Stimulated activated naive CD8-positive, alpha-beta T cell treated with anti-CD3 and anti-CD28 coated beads, Interleukin-15, Interleukin-2, amounts not matched to agents 100 ng/mL and 50 ng/mL, for 24 hours (primary cell): ENCODE results near the gene TNFSF4.

Experiments used
- H3K27ac Mint-ChIP-seq: one replicate; pipeline ENCODE4 v1.8.0; 2021; ENCODE audit warnings: mild to moderate bottlenecking, mixed read lengths
- H3K27me3 Mint-ChIP-seq: one replicate; pipeline ENCODE4 v1.8.0; 2021; ENCODE audit warnings: mixed read lengths
- H3K36me3 Mint-ChIP-seq: one replicate; pipeline ENCODE4 v1.8.0; 2021; ENCODE audit warnings: low read depth, mixed read lengths
- H3K4me1 Mint-ChIP-seq: one replicate; pipeline ENCODE4 v1.8.0; 2021; ENCODE audit warnings: low read depth, mixed read lengths
- H3K4me3 Mint-ChIP-seq: one replicate; pipeline ENCODE4 v1.8.0; 2021; ENCODE audit warnings: mild to moderate bottlenecking, mixed read lengths
- H3K9me3 Mint-ChIP-seq: one replicate; pipeline ENCODE4 v1.8.0; 2021; ENCODE audit warnings: mixed read lengths

The TNFSF4 gene

DNA sequence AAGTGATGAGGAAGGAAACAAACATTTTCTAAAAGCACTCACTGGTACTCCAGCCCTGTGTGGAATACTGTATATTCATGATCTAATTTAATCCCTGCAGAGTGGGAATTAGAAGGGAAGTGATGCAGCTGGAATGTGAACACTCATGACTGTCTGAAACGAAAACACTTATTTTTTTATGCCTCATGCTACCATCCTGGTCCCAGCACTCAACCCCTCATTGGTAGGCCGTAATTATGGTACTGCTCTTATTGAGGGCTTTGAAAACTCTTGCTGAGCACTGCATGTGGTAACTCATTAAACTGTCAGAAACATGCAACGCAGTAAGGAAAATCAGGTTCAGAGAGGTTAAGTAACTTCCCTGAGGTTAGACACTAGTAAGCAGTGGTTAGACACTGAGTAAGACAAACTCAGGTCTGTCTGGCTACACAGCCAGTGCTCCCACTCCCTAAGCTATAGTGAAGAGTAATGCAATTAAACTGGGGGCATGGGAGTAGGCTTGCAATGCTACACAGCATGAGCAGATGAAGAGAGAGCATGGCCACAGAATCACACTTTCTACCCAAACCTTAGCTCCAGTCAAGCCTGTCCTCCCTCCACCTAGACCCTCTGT lies 17.3 kb upstream of the TNFSF4 start:
- peaks cover 5% of the 10 kb centered on the region for H3K9me3 Mint-ChIP-seq
- H3K27ac Mint-ChIP-seq: peak overlapping the region; percentile 4
- peaks cover 45% of the 10 kb centered on the region for H3K4me1 Mint-ChIP-seq
- no peaks in the 10 kb centered on the region for H3K27me3 Mint-ChIP-seq
- peaks cover 5% of the 10 kb centered on the region for H3K36me3 Mint-ChIP-seq
- H3K4me3 Mint-ChIP-seq: no peak overlapping the region

DNA sequence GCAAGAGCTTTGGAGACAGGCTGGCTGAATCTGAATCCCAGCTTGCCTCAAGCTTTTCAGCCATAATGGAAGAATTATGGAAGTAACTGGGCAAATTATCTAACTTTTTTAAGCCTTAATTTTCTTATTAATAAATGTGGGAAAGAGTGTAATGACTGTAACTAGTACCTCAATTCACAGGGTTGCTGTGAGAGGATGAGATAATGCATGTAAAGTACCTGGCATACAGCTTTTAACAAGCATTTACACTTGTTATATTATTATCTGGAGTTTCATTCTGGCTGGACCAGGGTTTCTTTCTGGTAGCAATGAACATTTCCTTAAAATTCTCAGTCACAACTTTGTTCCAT lies 15.9 kb upstream of the TNFSF4 start:
- H3K4me3 Mint-ChIP-seq: no peak overlapping the region
- H3K9me3 Mint-ChIP-seq: no peaks in the 10 kb centered on the region
- H3K4me1 Mint-ChIP-seq: peaks cover 48% of the 10 kb centered on the region
- H3K27ac Mint-ChIP-seq: peak overlapping the region; percentile 87
- no peaks in the 10 kb centered on the region for H3K27me3 Mint-ChIP-seq
- no peaks in the 10 kb centered on the region for H3K36me3 Mint-ChIP-seq

DNA sequence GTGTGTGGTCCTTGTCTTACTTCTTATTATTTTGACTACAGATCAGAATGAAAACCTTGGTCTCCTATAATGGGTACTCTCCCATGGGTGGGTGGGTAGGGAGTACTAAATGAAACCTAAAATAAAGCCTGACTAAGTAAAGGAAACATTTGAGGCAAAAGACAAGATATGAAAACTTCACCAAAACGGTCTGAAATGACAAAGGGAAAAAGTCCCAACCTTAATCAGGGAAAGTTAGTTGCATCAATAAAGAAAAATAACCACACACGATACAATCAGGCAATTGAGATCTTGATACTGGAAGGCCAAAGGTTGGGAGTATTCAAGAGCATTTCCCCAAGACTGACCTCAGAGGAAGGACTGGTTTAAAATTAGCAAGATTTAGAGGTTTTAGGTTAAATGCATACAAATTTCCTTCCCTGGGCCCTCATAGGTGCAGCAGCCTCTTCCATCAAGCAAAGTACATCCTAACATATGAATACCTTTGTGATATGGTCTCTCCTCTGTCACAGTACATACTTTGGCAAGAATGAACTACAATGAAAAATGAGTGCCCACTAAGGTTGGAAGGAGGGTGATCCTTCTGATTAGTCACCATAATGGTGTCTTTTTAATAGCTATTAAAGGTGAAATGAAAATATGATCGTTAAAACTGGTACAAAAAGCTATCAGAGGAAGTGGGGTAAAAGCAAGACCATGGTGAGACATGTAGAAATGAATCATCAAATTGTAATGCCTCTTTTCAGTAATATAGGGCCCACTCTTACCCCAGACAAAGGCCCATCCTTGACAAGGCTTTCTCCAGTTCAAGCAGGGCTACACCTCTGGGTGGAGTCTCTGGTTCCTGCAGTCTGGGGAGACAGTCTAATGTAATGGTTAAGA lies 15.3 kb upstream of the TNFSF4 start:
- Mint-ChIP-seq H3K27me3 (no peaks in the 10 kb centered on the region), H3K36me3 (no peaks in the 10 kb centered on the region), H3K27ac (peak overlapping the region; percentile 87)

DNA sequence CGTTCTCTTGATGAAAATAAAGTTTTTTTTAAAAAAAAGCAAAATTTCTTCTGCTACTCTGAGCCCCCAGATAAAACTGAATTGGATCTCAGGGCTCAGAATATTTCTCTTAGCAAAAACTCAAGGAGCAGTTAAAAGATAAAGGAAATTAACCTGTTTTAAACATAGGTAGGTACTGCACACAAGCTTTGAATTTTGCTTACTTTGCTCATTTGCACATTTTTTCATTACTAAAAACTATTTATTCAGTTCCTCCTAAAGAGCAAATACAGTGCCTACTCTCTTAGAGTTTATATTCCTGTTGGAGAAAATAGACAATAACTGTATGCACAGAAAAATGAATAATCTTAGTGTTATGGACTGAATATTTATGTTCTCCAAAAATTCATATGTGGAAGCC lies 13.0 kb upstream of the TNFSF4 start:
- Mint-ChIP-seq H3K27me3 (peaks cover 3% of the 10 kb centered on the region), H3K36me3 (no peaks in the 10 kb centered on the region), H3K4me3 (no peak overlapping the region), H3K27ac (no peak overlapping the region), H3K9me3 (no peaks in the 10 kb centered on the region), H3K4me1 (peaks cover 43% of the 10 kb centered on the region)

More for the DNA sequence above, 15.3 kb upstream of the TNFSF4 start:
- no peaks in the 10 kb centered on the region for H3K9me3 Mint-ChIP-seq
- H3K4me1 Mint-ChIP-seq: peaks cover 48% of the 10 kb centered on the region
- H3K4me3 Mint-ChIP-seq: no peak overlapping the region

DNA sequence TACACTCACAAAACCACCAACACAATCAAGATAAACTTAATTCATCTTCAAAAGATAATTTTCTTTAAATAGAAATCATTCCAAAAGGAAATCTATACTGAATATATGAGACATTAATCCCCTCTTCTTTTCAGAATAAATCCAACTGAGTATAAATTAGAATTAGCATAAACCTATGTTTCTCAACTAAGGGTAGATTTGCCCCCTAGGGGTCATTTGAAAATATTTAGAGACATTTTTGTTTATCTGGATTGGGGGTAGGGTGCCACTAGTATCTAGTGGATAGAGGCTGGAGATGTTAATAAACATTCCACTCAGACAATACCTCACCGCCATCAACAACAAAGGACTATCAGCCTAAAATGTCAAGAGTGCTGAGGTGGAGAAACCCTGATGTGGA lies 6.5 kb upstream of the TNFSF4 start:
- no peak overlapping the region for H3K27ac Mint-ChIP-seq
- peaks cover 21% of the 10 kb centered on the region for H3K4me1 Mint-ChIP-seq
- peaks cover 11% of the 10 kb centered on the region for H3K27me3 Mint-ChIP-seq
- no peaks in the 10 kb centered on the region for H3K9me3 Mint-ChIP-seq
- no peaks in the 10 kb centered on the region for H3K36me3 Mint-ChIP-seq
- no peak overlapping the region for H3K4me3 Mint-ChIP-seq

DNA sequence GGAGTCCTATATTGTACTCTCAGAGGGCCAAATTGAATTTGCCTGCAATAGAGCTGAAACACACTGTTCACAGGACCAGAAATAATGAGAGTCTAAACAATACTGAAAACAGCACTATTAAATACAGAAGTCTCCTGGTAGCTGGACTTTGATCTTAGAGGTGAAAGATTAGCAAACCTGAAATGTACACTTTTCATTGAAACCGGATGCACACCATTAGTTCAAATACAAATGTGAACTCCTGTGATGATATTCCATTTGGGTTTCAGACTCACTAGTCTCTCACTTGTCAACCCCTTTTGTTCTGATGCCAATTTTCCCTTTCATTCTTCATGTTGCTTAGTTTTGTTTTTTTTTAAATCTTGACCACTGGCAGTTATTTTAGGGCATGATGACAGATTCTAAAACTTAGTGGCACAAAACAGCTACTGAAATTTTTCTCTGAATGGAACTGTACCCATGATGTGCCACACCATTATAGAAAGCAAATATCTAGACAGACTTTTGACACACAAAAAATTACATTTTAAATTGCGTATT lies 5.9 kb upstream of the TNFSF4 start:
- H3K36me3 Mint-ChIP-seq: no peaks in the 10 kb centered on the region
- no peaks in the 10 kb centered on the region for H3K9me3 Mint-ChIP-seq
- H3K4me1 Mint-ChIP-seq: peaks cover 24% of the 10 kb centered on the region
- peak overlapping the region; percentile 0 for H3K27ac Mint-ChIP-seq
- H3K4me3 Mint-ChIP-seq: no peak overlapping the region
- H3K27me3 Mint-ChIP-seq: peaks cover 11% of the 10 kb centered on the region

DNA sequence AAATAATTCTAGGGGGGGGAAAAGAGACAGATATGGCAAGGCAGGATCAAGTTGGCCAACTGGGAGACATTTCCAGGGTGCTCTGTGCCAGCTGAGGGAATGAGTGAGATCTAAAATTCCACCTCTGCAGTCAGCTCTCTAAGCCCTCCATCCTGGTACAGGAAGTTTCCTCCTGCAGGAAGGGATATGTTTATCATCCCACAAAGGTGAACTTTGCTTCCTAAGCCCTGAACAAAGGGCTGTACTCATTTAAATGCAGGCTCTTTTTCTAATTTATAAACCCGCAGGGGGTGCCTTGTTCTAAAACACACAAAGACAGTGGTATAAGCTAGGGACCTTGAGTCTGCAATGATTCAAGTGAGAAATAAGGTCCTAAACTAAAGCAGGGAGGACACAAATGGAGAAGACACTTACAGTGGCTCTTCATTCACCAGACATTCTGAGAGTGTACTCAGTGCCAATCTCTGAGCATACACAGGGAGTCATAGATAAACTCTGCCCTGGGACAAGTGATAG lies 3.6 kb upstream of the TNFSF4 start:
- no peaks in the 10 kb centered on the region for H3K9me3 Mint-ChIP-seq
- H3K4me3 Mint-ChIP-seq: no peak overlapping the region
- H3K36me3 Mint-ChIP-seq: no peaks in the 10 kb centered on the region
- peaks cover 8% of the 10 kb centered on the region for H3K27me3 Mint-ChIP-seq
- H3K4me1 Mint-ChIP-seq: peaks cover 46% of the 10 kb centered on the region
- no peak overlapping the region for H3K27ac Mint-ChIP-seq

DNA sequence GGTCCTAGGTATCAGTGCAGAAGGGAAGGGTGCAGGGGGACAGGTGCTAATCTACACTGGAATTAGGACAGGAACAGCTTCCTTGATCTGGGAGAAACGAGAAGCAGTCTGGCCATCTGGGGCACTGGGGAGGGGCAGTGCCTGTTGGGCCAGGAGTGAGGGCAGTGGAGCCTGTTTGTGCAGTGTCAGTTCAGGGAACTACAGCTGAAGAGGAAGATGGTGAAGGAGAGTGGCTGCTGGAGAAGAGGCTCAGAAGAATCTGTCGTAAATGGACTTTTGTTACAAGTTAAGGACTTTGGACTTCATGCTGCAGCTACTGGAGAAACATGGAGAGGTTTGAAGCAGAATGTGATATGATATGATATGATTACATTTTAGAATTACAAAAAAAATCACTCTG lies 3.2 kb upstream of the TNFSF4 start:
- Mint-ChIP-seq H3K4me3 (no peak overlapping the region), H3K27ac (no peak overlapping the region), H3K27me3 (peaks cover 8% of the 10 kb centered on the region), H3K4me1 (peaks cover 51% of the 10 kb centered on the region), H3K9me3 (no peaks in the 10 kb centered on the region), H3K36me3 (no peaks in the 10 kb centered on the region)

DNA sequence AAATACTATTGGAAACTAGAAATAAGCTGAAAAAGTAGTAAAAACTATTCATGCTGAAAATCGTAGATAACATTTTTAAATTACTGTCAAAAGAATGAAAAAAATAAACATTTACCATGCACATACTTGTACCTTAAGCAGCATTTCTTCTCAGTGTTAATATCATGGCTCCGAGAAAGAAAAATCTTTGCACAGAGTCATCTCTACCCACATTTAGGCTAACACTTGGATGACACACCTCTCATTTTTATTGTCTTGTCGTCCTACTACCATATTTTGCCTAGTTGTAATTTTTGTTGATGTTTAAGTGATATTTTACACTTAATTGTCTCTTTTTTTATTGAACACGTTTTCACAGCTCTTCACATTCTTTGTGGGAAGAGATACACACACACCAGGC lies 1.7 kb upstream of the TNFSF4 start:
- Mint-ChIP-seq H3K4me1 (peaks cover 60% of the 10 kb centered on the region), H3K36me3 (no peaks in the 10 kb centered on the region), H3K27ac (peak overlapping the region; percentile 12), H3K4me3 (no peak overlapping the region), H3K27me3 (peaks cover 8% of the 10 kb centered on the region), H3K9me3 (no peaks in the 10 kb centered on the region)

DNA sequence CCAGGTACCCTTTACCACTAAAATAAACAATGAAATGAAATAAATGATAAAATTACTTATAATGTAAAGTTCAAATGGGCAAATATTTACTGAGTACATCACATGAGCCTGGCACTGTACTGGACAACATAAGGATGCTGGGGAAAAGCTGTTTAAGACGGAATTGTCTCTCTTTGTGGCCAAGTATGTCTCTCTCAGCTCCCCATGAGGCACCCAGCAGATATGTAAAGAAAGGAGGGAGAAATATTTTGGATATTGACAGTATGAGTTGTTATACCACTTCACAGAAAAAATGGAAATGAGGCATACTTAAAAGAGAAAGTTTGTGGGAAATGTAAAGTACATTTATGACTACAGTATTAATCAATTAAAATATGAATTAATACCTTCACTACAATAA lies 1.0 kb upstream of the TNFSF4 start:
- H3K4me3 Mint-ChIP-seq: no peak overlapping the region
- H3K9me3 Mint-ChIP-seq: no peaks in the 10 kb centered on the region
- peak overlapping the region; percentile 33 for H3K27ac Mint-ChIP-seq
- no peaks in the 10 kb centered on the region for H3K36me3 Mint-ChIP-seq
- H3K27me3 Mint-ChIP-seq: peaks cover 8% of the 10 kb centered on the region
- peaks cover 65% of the 10 kb centered on the region for H3K4me1 Mint-ChIP-seq

DNA sequence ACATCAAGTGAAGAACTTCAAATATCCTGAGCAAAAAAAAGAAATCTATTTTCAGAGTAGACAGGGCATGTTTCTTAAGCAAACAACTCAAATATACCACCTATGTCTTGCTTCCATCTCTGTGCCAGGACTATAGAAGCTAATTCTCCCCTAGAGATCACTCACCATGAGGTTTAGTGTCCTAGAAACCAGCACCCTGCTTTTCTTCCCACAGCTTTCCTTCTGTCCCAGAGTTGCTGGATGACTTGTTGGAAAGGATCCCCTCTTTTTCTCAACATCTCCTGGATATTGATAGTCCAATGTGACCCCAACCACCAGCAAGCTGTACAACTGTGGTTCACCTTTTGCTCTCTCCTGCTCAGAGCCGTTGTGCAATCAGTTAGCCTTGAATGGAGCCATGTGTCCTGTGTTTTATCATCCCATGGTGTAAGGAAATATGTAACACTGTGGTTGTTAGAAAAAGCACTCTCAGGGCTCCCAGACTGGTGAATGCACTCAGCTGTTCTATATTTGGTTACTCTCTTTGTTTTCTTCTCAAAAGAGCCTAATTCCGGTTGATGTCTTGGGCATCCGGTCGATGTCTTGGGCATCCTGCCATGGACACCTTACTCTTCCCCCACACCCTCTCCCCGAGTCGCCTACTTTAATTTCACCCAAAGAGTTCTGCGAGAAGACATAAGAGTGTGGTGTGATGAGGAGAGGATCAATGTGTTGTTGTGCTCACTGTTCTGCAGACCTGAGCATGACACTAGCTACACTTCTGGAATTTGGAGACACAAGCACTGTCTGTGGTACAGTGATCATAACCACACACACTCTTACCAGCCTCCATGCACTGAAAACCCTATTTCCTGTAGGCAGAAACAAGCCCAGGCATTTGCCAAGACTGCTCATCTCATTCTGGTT lies 1.7 kb downstream of the TNFSF4 start:
- no peaks in the 10 kb centered on the region for H3K9me3 Mint-ChIP-seq
- peak overlapping the region; percentile 78 for H3K4me3 Mint-ChIP-seq
- H3K27ac Mint-ChIP-seq: peak overlapping the region; percentile 66
- no peaks in the 10 kb centered on the region for H3K36me3 Mint-ChIP-seq
- no peaks in the 10 kb centered on the region for H3K27me3 Mint-ChIP-seq
- peaks cover 66% of the 10 kb centered on the region for H3K4me1 Mint-ChIP-seq

DNA sequence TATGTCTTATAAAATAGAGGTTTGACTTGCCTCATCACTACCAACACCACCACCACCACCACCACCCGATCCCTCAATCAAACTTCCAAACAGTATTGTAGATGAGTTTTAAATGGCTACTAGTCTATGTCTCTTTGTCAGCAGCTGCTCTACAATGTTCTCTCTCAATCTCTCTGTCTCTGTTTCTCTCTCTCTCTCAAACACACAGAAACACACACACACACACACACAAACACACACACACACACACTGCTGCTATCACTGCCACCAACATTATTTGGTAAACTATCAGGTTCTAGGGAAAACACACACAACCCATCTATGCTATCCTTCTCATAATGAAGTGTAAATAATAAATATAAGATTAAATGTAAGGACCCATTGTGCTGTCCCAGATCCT lies 2.4 kb downstream of the TNFSF4 start:
- H3K27ac Mint-ChIP-seq: peak overlapping the region; percentile 45
- H3K27me3 Mint-ChIP-seq: no peaks in the 10 kb centered on the region
- H3K36me3 Mint-ChIP-seq: no peaks in the 10 kb centered on the region
- H3K4me1 Mint-ChIP-seq: peaks cover 64% of the 10 kb centered on the region
- H3K9me3 Mint-ChIP-seq: no peaks in the 10 kb centered on the region
- peak overlapping the region; percentile 68 for H3K4me3 Mint-ChIP-seq

DNA sequence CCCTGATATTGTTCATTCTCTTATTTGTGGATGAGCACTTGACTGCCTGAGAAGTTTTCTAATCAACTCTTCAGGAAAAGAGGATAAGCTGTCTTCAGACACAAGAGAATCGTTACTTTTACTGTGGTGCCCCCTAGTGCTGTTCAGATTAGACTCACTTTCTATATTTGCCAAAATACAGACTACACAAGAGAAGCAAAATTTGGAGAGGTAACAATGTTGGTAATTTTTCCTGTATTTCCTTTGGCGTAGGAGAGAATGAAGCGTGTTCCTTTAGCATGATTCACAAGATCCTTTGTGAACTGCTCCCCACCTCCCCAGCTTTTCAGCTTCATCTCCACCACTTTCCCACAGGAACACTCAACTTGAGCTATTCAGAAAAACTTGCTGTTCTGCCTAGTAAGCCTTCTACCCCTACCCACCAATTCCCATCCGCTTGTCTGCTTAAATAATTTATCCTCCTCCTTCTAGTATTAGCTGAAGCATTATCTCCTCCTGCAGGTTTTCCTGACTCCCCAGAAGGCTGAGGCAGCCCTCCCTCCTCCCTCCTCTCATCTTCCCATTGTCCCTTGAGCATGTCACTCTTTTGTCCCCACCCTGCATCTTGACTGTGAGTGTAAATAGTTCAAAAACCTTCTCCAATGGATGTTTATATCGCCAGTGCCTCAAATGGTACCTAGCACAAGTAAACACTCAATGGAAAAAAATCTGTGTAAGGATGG lies 4.5 kb downstream of the TNFSF4 start:
- Mint-ChIP-seq H3K9me3 (no peaks in the 10 kb centered on the region), H3K27ac (no peak overlapping the region), H3K27me3 (no peaks in the 10 kb centered on the region), H3K4me3 (peak overlapping the region; percentile 18), H3K4me1 (peaks cover 54% of the 10 kb centered on the region), H3K36me3 (no peaks in the 10 kb centered on the region)

DNA sequence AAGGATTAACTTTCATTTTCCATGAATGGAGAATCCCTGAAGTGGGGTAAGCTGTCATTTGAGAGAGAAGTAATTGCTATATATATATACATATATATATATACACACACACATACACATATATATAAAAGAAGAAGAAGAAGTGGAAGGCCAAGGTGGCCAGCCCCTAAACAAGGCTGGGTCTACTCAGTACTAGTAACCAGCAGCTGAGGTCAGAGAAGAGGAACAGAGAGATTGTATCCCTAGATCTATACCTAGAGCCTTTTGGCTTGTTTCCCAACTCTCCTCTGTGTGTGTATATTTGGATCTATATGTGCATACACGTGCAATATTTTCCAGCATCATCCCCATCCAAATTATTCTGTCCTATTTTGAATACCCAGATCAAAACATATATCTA lies 5.2 kb downstream of the TNFSF4 start:
- H3K36me3 Mint-ChIP-seq: no peaks in the 10 kb centered on the region
- no peaks in the 10 kb centered on the region for H3K27me3 Mint-ChIP-seq
- no peaks in the 10 kb centered on the region for H3K9me3 Mint-ChIP-seq
- no peak overlapping the region for H3K4me3 Mint-ChIP-seq
- no peak overlapping the region for H3K27ac Mint-ChIP-seq
- peaks cover 49% of the 10 kb centered on the region for H3K4me1 Mint-ChIP-seq
